Measurements from ENCODE around the gene TYW1.

The TYW1 gene

DNA sequence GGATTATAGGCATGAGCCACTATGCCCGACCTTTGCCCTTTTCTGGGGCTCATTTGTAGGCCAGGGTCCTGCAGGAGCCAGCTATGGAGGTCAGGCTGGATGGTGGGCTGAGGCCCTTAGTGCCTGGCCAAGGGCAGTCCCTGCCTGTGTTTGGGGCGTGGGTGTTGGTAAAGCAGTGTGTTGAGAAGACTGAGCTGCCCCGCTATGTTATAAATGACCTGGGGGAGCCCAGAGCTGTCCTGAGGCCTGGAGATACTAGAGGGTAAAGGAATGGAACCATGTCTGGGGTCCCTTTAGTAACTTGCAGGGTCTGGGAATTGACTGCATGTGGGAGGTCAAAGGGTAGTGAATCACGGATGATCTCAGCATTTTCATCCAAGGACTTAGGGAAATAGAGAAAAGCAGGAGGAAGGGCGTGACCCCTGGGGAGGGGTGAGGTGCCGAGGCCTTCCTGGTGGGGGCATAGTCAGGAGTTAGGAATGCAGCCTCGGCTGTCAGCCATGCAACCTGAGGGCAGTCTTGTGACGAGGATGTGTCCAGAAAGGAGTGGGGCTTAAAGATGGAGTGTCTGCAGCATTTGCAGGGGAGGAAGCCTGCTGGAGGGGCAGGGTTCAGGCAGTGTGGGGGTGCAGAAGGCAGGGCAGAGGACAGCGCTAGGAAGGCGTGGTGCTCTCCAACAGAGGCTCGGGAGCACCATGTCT lies 44.1 kb upstream of the TYW1 start:
- no peak overlapping the region for H3K4me3 ChIP-seq (IDR thresholded peaks at IDR 0.05; ENCODE audit: insufficient read depth, low read depth, low read length)
- no peaks in the 10 kb centered on the region for H3K27me3 ChIP-seq (ENCODE audit: insufficient read depth, low read depth)
- no peaks in the 10 kb centered on the region for H4K20me1 ChIP-seq (ENCODE audit: insufficient read depth)
- TF ChIP-seq, protein P1, sequence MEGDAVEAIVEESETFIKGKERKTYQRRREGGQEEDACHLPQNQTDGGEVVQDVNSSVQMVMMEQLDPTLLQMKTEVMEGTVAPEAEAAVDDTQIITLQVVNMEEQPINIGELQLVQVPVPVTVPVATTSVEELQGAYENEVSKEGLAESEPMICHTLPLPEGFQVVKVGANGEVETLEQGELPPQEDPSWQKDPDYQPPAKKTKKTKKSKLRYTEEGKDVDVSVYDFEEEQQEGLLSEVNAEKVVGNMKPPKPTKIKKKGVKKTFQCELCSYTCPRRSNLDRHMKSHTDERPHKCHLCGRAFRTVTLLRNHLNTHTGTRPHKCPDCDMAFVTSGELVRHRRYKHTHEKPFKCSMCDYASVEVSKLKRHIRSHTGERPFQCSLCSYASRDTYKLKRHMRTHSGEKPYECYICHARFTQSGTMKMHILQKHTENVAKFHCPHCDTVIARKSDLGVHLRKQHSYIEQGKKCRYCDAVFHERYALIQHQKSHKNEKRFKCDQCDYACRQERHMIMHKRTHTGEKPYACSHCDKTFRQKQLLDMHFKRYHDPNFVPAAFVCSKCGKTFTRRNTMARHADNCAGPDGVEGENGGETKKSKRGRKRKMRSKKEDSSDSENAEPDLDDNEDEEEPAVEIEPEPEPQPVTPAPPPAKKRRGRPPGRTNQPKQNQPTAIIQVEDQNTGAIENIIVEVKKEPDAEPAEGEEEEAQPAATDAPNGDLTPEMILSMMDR (conservative IDR thresholded peaks at IDR 0.05; ENCODE audit: low read depth, low read length) = no peak
- H3K4me1 ChIP-seq (ENCODE audit: low read depth, poor library complexity, severe bottlenecking) = no peaks in the 10 kb centered on the region
- H3K27ac ChIP-seq = no peak overlapping the region
- peaks cover 6% of the 10 kb centered on the region; the same call in 1 of the 2 replicates for H3K36me3 ChIP-seq (ENCODE audit: insufficient read depth)
- H3K79me2 ChIP-seq (ENCODE audit: insufficient read depth, low read depth) = no peaks in the 10 kb centered on the region; the same call in 1 of the 2 replicates
- no peak overlapping the region for H3K9ac ChIP-seq
- no peak overlapping the region for H3K4me2 ChIP-seq
- no peak overlapping the region for H2AFZ ChIP-seq (ENCODE audit: low read depth)

- Histone ChIP-seq H4K20me1 (ENCODE audit: insufficient read depth) (no peaks in the 10 kb centered on the region), H3K9ac (no peak overlapping the region), H3K4me3 (IDR thresholded peaks at IDR 0.05; ENCODE audit: insufficient read depth, low read depth, low read length) (no peak overlapping the region), H3K36me3 (ENCODE audit: insufficient read depth) (peaks cover 6% of the 10 kb centered on the region; the same call in 1 of the 2 replicates), H3K27me3 (ENCODE audit: insufficient read depth, low read depth) (no peaks in the 10 kb centered on the region), H3K4me1 (ENCODE audit: low read depth, poor library complexity, severe bottlenecking) (no peaks in the 10 kb centered on the region), H2AFZ (ENCODE audit: low read depth) (no peak overlapping the region), H3K4me2 (no peak overlapping the region), H3K79me2 (ENCODE audit: insufficient read depth, low read depth) (no peaks in the 10 kb centered on the region; the same call in 1 of the 2 replicates), H3K27ac (no peak overlapping the region)
- TF ChIP-seq, protein P1 (conservative IDR thresholded peaks at IDR 0.05; ENCODE audit: low read depth, low read length) = no peak
Measured at GRCh38 chr7:66953044-66953427, 43.6 kb upstream of the TYW1 start.

GRCh38 chr7:66957595-66958290 lies 38.9 kb upstream of the TYW1 start:
- no peak overlapping the region for H3K27ac ChIP-seq
- H4K20me1 ChIP-seq (ENCODE audit: insufficient read depth) = no peaks in the 10 kb centered on the region
- TF ChIP-seq, protein P1 (conservative IDR thresholded peaks at IDR 0.05; ENCODE audit: low read depth, low read length) = no peak
- H3K9ac ChIP-seq = no peak overlapping the region
- H3K4me2 ChIP-seq = no peak overlapping the region
- H3K27me3 ChIP-seq (ENCODE audit: insufficient read depth, low read depth) = no peaks in the 10 kb centered on the region
- peaks cover 2% of the 10 kb centered on the region; the same call in 1 of the 2 replicates for H3K36me3 ChIP-seq (ENCODE audit: insufficient read depth)
- H3K4me1 ChIP-seq (ENCODE audit: low read depth, poor library complexity, severe bottlenecking) = no peaks in the 10 kb centered on the region
- no peak overlapping the region for H3K4me3 ChIP-seq (IDR thresholded peaks at IDR 0.05; ENCODE audit: insufficient read depth, low read depth, low read length)
- no peaks in the 10 kb centered on the region for H3K79me2 ChIP-seq (ENCODE audit: insufficient read depth, low read depth)
- H2AFZ ChIP-seq (ENCODE audit: low read depth) = no peak overlapping the region

- H3K27me3 ChIP-seq (ENCODE audit: insufficient read depth, low read depth) = no peaks in the 10 kb centered on the region
- H3K9ac ChIP-seq = no peak overlapping the region
- H3K4me1 ChIP-seq (ENCODE audit: low read depth, poor library complexity, severe bottlenecking) = no peaks in the 10 kb centered on the region
- H2AFZ ChIP-seq (ENCODE audit: low read depth) = no peak overlapping the region
- no peak overlapping the region for H3K4me2 ChIP-seq
- H3K27ac ChIP-seq = no peak overlapping the region
- H3K79me2 ChIP-seq (ENCODE audit: insufficient read depth, low read depth) = no peaks in the 10 kb centered on the region
- H4K20me1 ChIP-seq (ENCODE audit: insufficient read depth) = no peaks in the 10 kb centered on the region
- TF ChIP-seq, protein P1 (conservative IDR thresholded peaks at IDR 0.05; ENCODE audit: low read depth, low read length) = no peak
- peaks cover 2% of the 10 kb centered on the region; the same call in 1 of the 2 replicates for H3K36me3 ChIP-seq (ENCODE audit: insufficient read depth)
- H3K4me3 ChIP-seq (IDR thresholded peaks at IDR 0.05; ENCODE audit: insufficient read depth, low read depth, low read length) = no peak overlapping the region
Measured at GRCh38 chr7:66958538-66959350, 37.9 kb upstream of the TYW1 start.
